SH-SY5Y (cell line): ENCODE measurements around the gene CHN1.

Experiments
- GATA2 ChIP-seq: IDR thresholded peaks from 2 replicates; pipeline ENCODE4 v1.6.1; 2011; ENCODE audit warnings: mild to moderate bottlenecking, low read depth, low read length
- GATA3 ChIP-seq: IDR thresholded peaks from 2 replicates; pipeline ENCODE4 v1.6.1; 2011; ENCODE audit warnings: low read depth, mild to moderate bottlenecking, low read length, moderate library complexity

- no peak for TF ChIP-seq GATA2
- no peak for TF ChIP-seq GATA3
Observed at GRCh38 chr2:174979996-174980395, 25.2 kb downstream of the CHN1 start.
